Spleen (tissue), 7 donors: Measurements from ENCODE around the gene MAGEB17.
"Not testable (repeated sequence)": the region's sequence is repeated elsewhere in the genome, so short reads cannot be mapped to it uniquely, and the experiment has no call there.

Experiments used
- CTCF ChIP-seq, 11 experiments: fragments of 200-600 bp in 7 of 11; fragments of 450-650 bp in 4 of 11; sonication (generic) in 4 of 11; IDR thresholded peaks in 8 of 11; conservative IDR thresholded peaks in 3 of 11; 1 replicate in 7 of 11; 2 replicates in 4 of 11; pipeline versions ENCODE4 v1.4.0 to v1.8.0; 2016 to 2021; ENCODE audit warnings: antibody characterized with exemption in 11 of 11, inconsistent platforms in 4 of 11, mild to moderate bottlenecking in 1 of 11
- POLR2A ChIP-seq, 3 donors: fragments of 450-650 bp; IDR thresholded peaks; one replicate each; pipeline ENCODE4 v1.5.1; 2017; ENCODE audit warnings: antibody characterized with exemption in 3 of 3, mild to moderate bottlenecking in 1 of 3
- donor health status: DM: no; HTN: no; CAD: no; lungs with moderate emphysema.
- donor health status: DM: no; HTN: no; CAD: no.
- donor health status: DM: no; HTN: no; CAD: no.

- not testable (repeated sequence) for TF ChIP-seq POLR2A (IDR thresholded peaks at IDR 0.05); CTCF (IDR thresholded peaks at IDR 0.05 in 8 of 11, conservative IDR thresholded peaks at IDR 0.05 in 3 of 11)
Measured at GRCh38 chrX:16161173-16161572, 6.1 kb upstream of the MAGEB17 start.
